ENCODE results near the gene BZW2. TPM values are rescaled to one million over a fixed set of nuclear protein-coding genes. Genes with fewer than 3 reads are reported as not detected.

The BZW2 gene
- total and polyA plus RNA-seq, 2 donors (not counting 1 experiment from before 2014, with no cell fraction given), result 18.4 to 20.6 TPM

DNA sequence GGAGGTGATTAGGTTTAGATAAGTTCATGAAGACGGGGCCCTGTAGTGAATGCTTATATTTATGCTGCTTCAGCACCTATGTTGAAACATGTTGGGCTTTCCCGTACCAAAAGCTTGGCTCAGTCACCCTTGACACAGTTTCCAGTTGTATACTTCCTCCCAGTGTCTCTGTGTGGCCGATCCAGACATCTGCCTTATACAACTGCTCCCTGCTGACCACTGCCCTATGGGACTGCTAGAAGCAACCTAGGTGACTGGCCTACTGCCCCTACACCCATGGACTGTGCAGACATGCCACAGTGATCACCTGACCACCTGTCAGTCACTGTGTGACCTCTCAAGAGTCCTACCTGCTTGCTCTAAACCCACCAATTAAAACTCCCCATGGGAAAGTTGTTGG lies 85.0 kb downstream of the BZW2 start:
- H3K9ac ChIP-seq (ENCODE audit: low read length), result no peak overlapping the region
- ChIA-PET CTCF (no interaction called here), POLR2A (no interaction called here)
- H3K79me2 ChIP-seq (ENCODE audit: control insufficient read depth, insufficient read depth, low read length), result no peaks in the 10 kb centered on the region
- DNase-seq (no peak), ATAC-seq (ENCODE audit: low read depth) (no peak)
- H3K36me3 ChIP-seq (replicated peaks in 1 of 2; ENCODE audit: control extremely low read depth in 1 of 2, control insufficient read depth in 1 of 2, extremely low read depth in 1 of 2, insufficient read depth in 2 of 2, low read length in 1 of 2), result no peaks in the 10 kb centered on the region
- no peak overlapping the region for H3K27ac ChIP-seq (ENCODE audit: low read length in 2 of 2)
- WGBS (ENCODE audit: insufficient coverage), result 97% methylated on average over 3 of the region's 3 CpGs
- Mint-ChIP-seq H3K27me3 (no peaks in the 10 kb centered on the region), H3K9me3 (ENCODE audit: insufficient read depth) (no peaks in the 10 kb centered on the region), H3K27ac (no peak overlapping the region), H3K4me1 (no peaks in the 10 kb centered on the region), H3K4me3 (no peak overlapping the region)
- no peaks in the 10 kb centered on the region for H3K27me3 ChIP-seq (replicated peaks in 1 of 4; ENCODE audit: control extremely low read depth in 1 of 4, control insufficient read depth in 3 of 4, insufficient read depth in 4 of 4, low read length in 3 of 4)
- H3K9me3 ChIP-seq (ENCODE audit: control extremely low read depth in 1 of 3, control insufficient read depth in 2 of 3, insufficient read depth in 1 of 3, low read length in 2 of 3), result peaks cover 0 to 3% (median 0%) of the 10 kb centered on the region in 3 donors
- H3K4me1 ChIP-seq (ENCODE audit: control insufficient read depth in 2 of 2, insufficient read depth in 2 of 2, low read length in 2 of 2), result no peaks in the 10 kb centered on the region
- TF ChIP-seq CTCF (IDR thresholded peaks at IDR 0.05) (no peak), EZH2 (IDR thresholded peaks at IDR 0.05; ENCODE audit: borderline replicate concordance, insufficient read depth, low read depth, low read length, poor library complexity, severe bottlenecking) (no peak)
- H3K4me2 ChIP-seq (replicated peaks; ENCODE audit: low read depth, low read length, poor library complexity, severe bottlenecking), result no peak overlapping the region
- intact Hi-C loops (cut with micrococcal nuclease), result no loop called here
- H4K20me1 ChIP-seq (ENCODE audit: control insufficient read depth, insufficient read depth, low read length, poor library complexity, severe bottlenecking), result no peaks in the 10 kb centered on the region
- H2AFZ ChIP-seq (ENCODE audit: insufficient read depth, low read depth, low read length, poor library complexity, severe bottlenecking), result no peak overlapping the region
- H3K4me3 ChIP-seq (ENCODE audit: control extremely low read depth in 1 of 5, extremely low read depth in 1 of 5, insufficient read depth in 1 of 5, low read depth in 2 of 5, low read length in 4 of 5), result no peak overlapping the region

DNA sequence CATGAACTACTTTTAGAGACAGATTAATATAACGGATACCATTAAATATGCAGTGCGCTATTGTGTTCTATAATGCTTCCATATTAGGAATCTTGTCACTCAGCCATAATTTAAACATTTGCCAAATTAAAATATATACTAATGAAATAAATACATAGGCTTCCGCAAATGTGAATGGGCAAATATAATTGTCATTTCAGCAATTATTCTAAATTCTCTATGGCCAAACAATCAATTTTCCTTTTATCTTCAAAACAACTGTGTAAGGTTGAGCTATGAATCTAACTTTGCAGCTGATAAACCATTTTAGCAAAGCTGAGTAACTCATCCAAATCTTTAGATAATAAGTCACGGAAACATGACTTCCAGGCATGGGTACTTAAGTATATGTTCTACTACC lies 86.8 kb downstream of the BZW2 start:
- TF ChIP-seq EZH2 (IDR thresholded peaks at IDR 0.05; ENCODE audit: borderline replicate concordance, insufficient read depth, low read depth, low read length, poor library complexity, severe bottlenecking) (no peak), CTCF (IDR thresholded peaks at IDR 0.05) (no peak)
- Histone ChIP-seq H3K27me3 (replicated peaks in 1 of 4; ENCODE audit: control extremely low read depth in 1 of 4, control insufficient read depth in 3 of 4, insufficient read depth in 4 of 4, low read length in 3 of 4) (no peaks in the 10 kb centered on the region), H3K4me1 (ENCODE audit: control insufficient read depth in 2 of 2, insufficient read depth in 2 of 2, low read length in 2 of 2) (no peaks in the 10 kb centered on the region), H3K36me3 (replicated peaks in 1 of 2; ENCODE audit: control extremely low read depth in 1 of 2, control insufficient read depth in 1 of 2, extremely low read depth in 1 of 2, insufficient read depth in 2 of 2, low read length in 1 of 2) (no peaks in the 10 kb centered on the region), H3K27ac (ENCODE audit: low read length in 2 of 2) (no peak overlapping the region), H3K9me3 (ENCODE audit: control extremely low read depth in 1 of 3, control insufficient read depth in 2 of 3, insufficient read depth in 1 of 3, low read length in 2 of 3) (peaks cover 0 to 3% (median 0%) of the 10 kb centered on the region in 3 donors), H3K4me2 (replicated peaks; ENCODE audit: low read depth, low read length, poor library complexity, severe bottlenecking) (no peak overlapping the region), H3K4me3 (ENCODE audit: control extremely low read depth in 1 of 5, extremely low read depth in 1 of 5, insufficient read depth in 1 of 5, low read depth in 2 of 5, low read length in 4 of 5) (no peak overlapping the region), H2AFZ (ENCODE audit: insufficient read depth, low read depth, low read length, poor library complexity, severe bottlenecking) (no peak overlapping the region), H3K79me2 (ENCODE audit: control insufficient read depth, insufficient read depth, low read length) (no peaks in the 10 kb centered on the region), H3K9ac (ENCODE audit: low read length) (no peak overlapping the region), H4K20me1 (ENCODE audit: control insufficient read depth, insufficient read depth, low read length, poor library complexity, severe bottlenecking) (no peaks in the 10 kb centered on the region)
- ATAC-seq (ENCODE audit: low read depth), result no peak
- DNase-seq, result no peak
- H3K27ac Mint-ChIP-seq, result no peak overlapping the region
- ChIA-PET CTCF (no interaction called here), POLR2A (no interaction called here)
- intact Hi-C loops (cut with micrococcal nuclease), result no loop called here
- H3K27me3 Mint-ChIP-seq, result no peaks in the 10 kb centered on the region
- no peaks in the 10 kb centered on the region for H3K4me1 Mint-ChIP-seq
- no peak overlapping the region for H3K4me3 Mint-ChIP-seq
- no CpG with 5 or more reads among the region's 4 CpGs for WGBS (ENCODE audit: insufficient coverage)
- no peaks in the 10 kb centered on the region for H3K9me3 Mint-ChIP-seq (ENCODE audit: insufficient read depth)

Data from B cell (primary cell).